Trophoblast cell (in vitro differentiated cells and primary cell): ENCODE results near the gene OTULIN.

Experiments used
- DNase-seq, 2 donors: peaks; one replicate each; pipeline ENCODE4 v3.0.0-alpha.2; 2016
- H2AFZ ChIP-seq: 2 replicates; pipeline ENCODE4 v1.6.1; 2013; ENCODE audit warnings: low read length, moderate library complexity, mild to moderate bottlenecking; ENCODE audit not compliant: insufficient read depth, poor library complexity
- H2AK5ac ChIP-seq: 2 replicates; pipeline ENCODE4 v1.6.1; 2013; ENCODE audit warnings: mild to moderate bottlenecking, low read length
- H2BK120ac ChIP-seq: 2 replicates; pipeline ENCODE4 v1.6.1; 2013; ENCODE audit warnings: low read length, mild to moderate bottlenecking, moderate library complexity; ENCODE audit not compliant: insufficient read depth, poor library complexity
- H2BK12ac ChIP-seq: 2 replicates; pipeline ENCODE4 v1.6.1; 2013; ENCODE audit warnings: mild to moderate bottlenecking, low read length, moderate library complexity
- H2BK5ac ChIP-seq: 2 replicates; pipeline ENCODE4 v1.6.1; 2013; ENCODE audit warnings: low read length, low read depth, moderate library complexity, mild to moderate bottlenecking; ENCODE audit not compliant: poor library complexity
- H3K14ac ChIP-seq: 2 replicates; pipeline ENCODE4 v1.6.1; 2013; ENCODE audit warnings: mild to moderate bottlenecking, low read length
- H3K18ac ChIP-seq: 2 replicates; pipeline ENCODE4 v1.6.1; 2013; ENCODE audit warnings: mild to moderate bottlenecking, low read length
- H3K23ac ChIP-seq: 2 replicates; pipeline ENCODE4 v1.6.1; 2013; ENCODE audit warnings: low read length
- H3K27ac ChIP-seq: 2 replicates; pipeline ENCODE4 v1.5.1; 2013; ENCODE audit warnings: low read depth, mild to moderate bottlenecking, inconsistent platforms, low read length, moderate library complexity
- H3K27me3 ChIP-seq: 2 replicates; pipeline ENCODE4 v1.6.1; 2013; ENCODE audit warnings: inconsistent platforms, mild to moderate bottlenecking, low read length, moderate library complexity; ENCODE audit not compliant: insufficient read depth
- H3K36me3 ChIP-seq, 2 experiments: 1 replicate in 1 of 2; 2 replicates in 1 of 2; pipeline ENCODE4 v1.6.1; 2013; ENCODE audit warnings: low read length in 2 of 2, mild to moderate bottlenecking in 2 of 2, moderate library complexity in 1 of 2; ENCODE audit not compliant: insufficient read depth in 2 of 2, control insufficient read depth in 1 of 2
- H3K4ac ChIP-seq: 2 replicates; pipeline ENCODE4 v1.6.1; 2013; ENCODE audit warnings: low read depth, mild to moderate bottlenecking, low read length, moderate library complexity
- H3K4me1 ChIP-seq, 2 experiments: 1 replicate in 1 of 2; 2 replicates in 1 of 2; pipeline ENCODE4 v1.6.1; 2013; ENCODE audit warnings: low read length in 2 of 2, mild to moderate bottlenecking in 2 of 2, moderate library complexity in 1 of 2; ENCODE audit not compliant: insufficient read depth in 2 of 2, control insufficient read depth in 1 of 2
- H3K4me2 ChIP-seq: 2 replicates; pipeline ENCODE4 v1.6.1; 2013; ENCODE audit warnings: inconsistent platforms, mild to moderate bottlenecking, low read length, moderate library complexity
- H3K4me3 ChIP-seq: 2 replicates; pipeline ENCODE4 v1.5.1; 2013; ENCODE audit warnings: mild to moderate bottlenecking, low read depth, low read length, inconsistent platforms
- H3K79me1 ChIP-seq: one replicate; pipeline ENCODE4 v1.6.1; 2013; ENCODE audit warnings: low read length
- H3K79me2 ChIP-seq: 2 replicates; pipeline ENCODE4 v1.6.1; 2013; ENCODE audit warnings: low read length, mild to moderate bottlenecking; ENCODE audit not compliant: control insufficient read depth, insufficient read depth, poor library complexity
- H3K9ac ChIP-seq: 2 replicates; pipeline ENCODE4 v1.6.1; 2013; ENCODE audit warnings: mild to moderate bottlenecking, low read length
- H3K9me3 ChIP-seq: 2 replicates; pipeline ENCODE4 v1.6.1; 2013; ENCODE audit warnings: low read depth, mild to moderate bottlenecking, control low read depth, inconsistent platforms, low read length; ENCODE audit not compliant: insufficient read depth
- H4K12ac ChIP-seq: 2 replicates; pipeline ENCODE4 v1.6.1; 2013; ENCODE audit warnings: low read depth, mild to moderate bottlenecking, low read length, moderate library complexity
- H4K8ac ChIP-seq: 2 replicates; pipeline ENCODE4 v1.6.1; 2013; ENCODE audit warnings: low read depth, mild to moderate bottlenecking, low read length, moderate library complexity
- H4K91ac ChIP-seq: one replicate; pipeline ENCODE4 v1.6.1; 2013; ENCODE audit warnings: low read depth, mild to moderate bottlenecking, low read length, moderate library complexity
- WGBS: extraction: QIAGEN DNeasy Blood & Tissue Kit; methylation state at CpG from one replicate; pipeline ENCODE4 v1.1.7; 2013; ENCODE audit warnings: missing lambda C conversion rate; ENCODE audit not compliant: insufficient read length, insufficient coverage; ENCODE audit errors: extremely low coverage; 5-methylcytosine and 5-hydroxymethylcytosine counted together

Gene OTULIN

GRCh38 chr5:14667770-14668169 lies 3.3 kb downstream of the OTULIN start:
- Histone ChIP-seq H4K12ac (no peak overlapping the region), H4K8ac (no peak overlapping the region), H2AFZ (no peak overlapping the region), H3K4me2 (no peak overlapping the region), H2AK5ac (no peak overlapping the region), H3K27ac (no peak overlapping the region), H3K27me3 (no peaks in the 10 kb centered on the region), H2BK12ac (no peak overlapping the region), H3K18ac (peak overlapping the region; percentile 46), H3K4me1 (peaks cover 2 to 4% of the 10 kb centered on the region in 2 experiments), H3K79me1 (peaks cover 8% of the 10 kb centered on the region), H3K23ac (no peak overlapping the region), H3K36me3 (peaks cover 0 to 3% of the 10 kb centered on the region in 2 experiments), H4K91ac (no peak overlapping the region), H3K4me3 (no peak overlapping the region), H3K9ac (no peak overlapping the region), H3K79me2 (peaks cover 11% of the 10 kb centered on the region), H2BK5ac (no peak overlapping the region), H3K14ac (no peak overlapping the region), H3K4ac (peak overlapping the region; percentile 76), H2BK120ac (no peak overlapping the region), H3K9me3 (no peaks in the 10 kb centered on the region)
- no peak for DNase-seq
- WGBS, result no CpG with 5 or more reads among the region's 1 CpG

- no peak overlapping the region for H4K91ac ChIP-seq
- H3K4me2 ChIP-seq, result no peak overlapping the region
- peak overlapping the region; percentile 37 for H3K23ac ChIP-seq
- no peak overlapping the region for H2AK5ac ChIP-seq
- H3K9ac ChIP-seq, result no peak overlapping the region
- H2BK12ac ChIP-seq, result no peak overlapping the region
- no peak overlapping the region for H3K27ac ChIP-seq
- no peaks in the 10 kb centered on the region for H3K9me3 ChIP-seq
- no peak overlapping the region for H4K12ac ChIP-seq
- H3K4me3 ChIP-seq, result no peak overlapping the region
- peaks cover 8% of the 10 kb centered on the region for H3K79me1 ChIP-seq
- peak overlapping the region; percentile 76 for H3K4ac ChIP-seq
- DNase-seq, result no peak
- no CpG with 5 or more reads among the region's 5 CpGs for WGBS
- H2BK5ac ChIP-seq, result no peak overlapping the region
- peaks cover 2 to 4% of the 10 kb centered on the region in 2 experiments for H3K4me1 ChIP-seq
- H3K79me2 ChIP-seq, result peaks cover 11% of the 10 kb centered on the region
- peaks cover 0 to 3% of the 10 kb centered on the region in 2 experiments for H3K36me3 ChIP-seq
- no peak overlapping the region for H3K14ac ChIP-seq
- peak overlapping the region; percentile 35 for H3K18ac ChIP-seq
- no peak overlapping the region for H2BK120ac ChIP-seq
- H4K8ac ChIP-seq, result no peak overlapping the region
- no peak overlapping the region for H2AFZ ChIP-seq
- no peaks in the 10 kb centered on the region for H3K27me3 ChIP-seq
Measured at GRCh38 chr5:14668181-14668591, 3.7 kb downstream of the OTULIN start.

DNA sequence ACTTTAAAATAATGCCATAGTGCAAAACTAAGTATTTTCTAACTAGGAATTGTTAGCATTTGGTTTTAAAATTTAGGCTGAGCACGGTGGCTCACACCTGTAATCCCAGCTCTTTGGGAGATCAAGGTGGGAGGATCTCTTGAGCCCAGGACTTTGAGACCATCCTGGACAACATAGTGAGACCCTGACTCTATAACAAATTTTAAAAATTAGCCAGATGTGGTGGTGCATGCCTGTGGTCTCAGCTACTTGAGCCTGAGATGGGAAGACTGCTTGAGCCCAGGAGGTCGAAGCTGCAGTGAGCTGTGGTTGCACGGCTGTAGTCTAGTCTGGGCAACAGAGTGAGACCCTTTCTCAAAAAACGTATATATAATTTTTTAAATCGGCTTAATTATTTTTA lies 4.9 kb downstream of the OTULIN start:
- Histone ChIP-seq H3K79me2 (peaks cover 7% of the 10 kb centered on the region), H2AFZ (no peak overlapping the region), H3K9me3 (no peaks in the 10 kb centered on the region), H2BK12ac (no peak overlapping the region), H3K4ac (peak overlapping the region; percentile 48), H3K4me1 (peaks cover 2 to 4% of the 10 kb centered on the region in 2 experiments), H3K4me2 (no peak overlapping the region), H3K27ac (no peak overlapping the region), H3K4me3 (no peak overlapping the region), H4K91ac (no peak overlapping the region), H2BK120ac (no peak overlapping the region), H3K27me3 (no peaks in the 10 kb centered on the region), H3K36me3 (peaks cover 3 to 7% of the 10 kb centered on the region in 2 experiments), H3K18ac (no peak overlapping the region), H3K79me1 (peaks cover 2% of the 10 kb centered on the region), H4K12ac (no peak overlapping the region), H3K9ac (no peak overlapping the region), H2BK5ac (no peak overlapping the region), H3K23ac (no peak overlapping the region), H3K14ac (no peak overlapping the region), H4K8ac (no peak overlapping the region), H2AK5ac (no peak overlapping the region)
- DNase-seq, result no peak
- no CpG with 5 or more reads among the region's 5 CpGs for WGBS

DNA sequence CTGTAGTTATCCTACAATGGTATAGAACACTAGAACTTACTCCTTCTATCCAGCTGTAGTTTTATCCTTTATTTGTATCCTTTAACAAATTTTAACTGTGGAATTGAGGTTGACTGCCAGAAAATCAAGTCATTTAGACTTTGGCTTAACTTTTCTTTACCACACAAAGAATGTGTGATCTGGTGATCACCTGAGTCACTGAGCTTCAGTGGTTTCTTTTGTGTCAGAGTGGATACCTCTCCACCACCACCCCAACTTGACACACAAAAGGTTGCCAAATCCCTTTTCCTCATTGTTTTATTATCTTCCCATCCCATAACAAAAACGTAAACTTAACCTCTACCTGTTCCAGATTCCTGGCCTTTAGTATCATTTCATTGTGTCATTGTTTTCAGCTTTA lies 5.5 kb downstream of the OTULIN start:
- H3K9ac ChIP-seq, result no peak overlapping the region
- peaks cover 4 to 7% of the 10 kb centered on the region in 2 experiments for H3K36me3 ChIP-seq
- no peak overlapping the region for H2BK120ac ChIP-seq
- no peak overlapping the region for H4K8ac ChIP-seq
- peaks cover 7% of the 10 kb centered on the region for H3K79me2 ChIP-seq
- H4K12ac ChIP-seq, result no peak overlapping the region
- no peaks in the 10 kb centered on the region for H3K9me3 ChIP-seq
- no peak for DNase-seq
- no peak overlapping the region for H2BK5ac ChIP-seq
- WGBS, result 100% methylated on average over 1 of the region's 1 CpG
- H3K4me3 ChIP-seq, result no peak overlapping the region
- H3K14ac ChIP-seq, result no peak overlapping the region
- no peak overlapping the region for H3K27ac ChIP-seq
- H3K27me3 ChIP-seq, result no peaks in the 10 kb centered on the region
- no peak overlapping the region for H2BK12ac ChIP-seq
- no peaks in the 10 kb centered on the region for H3K79me1 ChIP-seq
- no peak overlapping the region for H3K18ac ChIP-seq
- no peak overlapping the region for H2AFZ ChIP-seq
- H2AK5ac ChIP-seq, result no peak overlapping the region
- H3K23ac ChIP-seq, result no peak overlapping the region
- no peak overlapping the region for H3K4me2 ChIP-seq
- no peak overlapping the region for H4K91ac ChIP-seq
- H3K4me1 ChIP-seq, result peaks cover 2 to 4% of the 10 kb centered on the region in 2 experiments
- peak overlapping the region; percentile 71 for H3K4ac ChIP-seq
